Upper lobe of left lung (tissue), 6 donors: ENCODE results near the gene ANKRD13B. TPM values are rescaled to one million over a fixed set of nuclear protein-coding genes. Genes with fewer than 3 reads are reported as not detected.

Source experiments
- ATAC-seq, 2 donors: fragments of 200-7000 bp; cut with Tn5 transposase; one replicate each; pipeline ENCODE4 v1.9.1; 2022; ENCODE audit warnings: mild to moderate bottlenecking in 2 of 2, moderate library complexity in 2 of 2; ENCODE audit not compliant: low FRiP score in 2 of 2
- DNase-seq, 2 donors: peaks; one replicate each; pipeline ENCODE4 v3.0.0-alpha.2; 2019 to 2020
- H3K27ac ChIP-seq, 4 donors: fragments of 200-600 bp; sonication (generic); one replicate each; pipeline ENCODE4 v1.5.1; 2016 to 2019
- H3K27me3 ChIP-seq, 4 donors: fragments of 200-600 bp; sonication (generic); one replicate each; pipeline ENCODE4 v1.5.1; 2017 to 2019
- H3K36me3 ChIP-seq, 4 donors: fragments of 200-600 bp; sonication (generic); one replicate each; pipeline ENCODE4 v1.5.1; 2016 to 2019
- H3K4me1 ChIP-seq, 4 donors: fragments of 200-600 bp; sonication (generic); one replicate each; pipeline ENCODE4 v1.5.1; 2018 to 2019
- H3K4me3 ChIP-seq, 4 donors: fragments of 200-600 bp; sonication (generic); one replicate each; pipeline ENCODE4 v1.5.1; 2017 to 2019; ENCODE audit warnings: mild to moderate bottlenecking in 2 of 4, moderate library complexity in 1 of 4
- H3K9me3 ChIP-seq, 4 donors: fragments of 200-600 bp; sonication (generic); one replicate each; pipeline ENCODE4 v1.5.1; 2018 to 2019
- CTCF ChIP-seq, 6 experiments: fragments of 450-650 bp in 4 of 6; fragments of 200-600 bp in 2 of 6; sonication (generic) in 2 of 6; IDR thresholded peaks; one replicate each; pipeline ENCODE4 v1.5.1; 2016 to 2019; ENCODE audit warnings: antibody characterized with exemption in 6 of 6
- EP300 ChIP-seq, 4 donors: sonication (generic); formaldehyde crosslinking; IDR thresholded peaks; one replicate each; pipeline ENCODE4 v1.5.1; 2017; ENCODE audit warnings: antibody characterized with exemption in 4 of 4, control low read depth in 2 of 4
- POLR2A ChIP-seq, 4 donors: fragments of 450-650 bp; IDR thresholded peaks; one replicate each; pipeline ENCODE4 v1.5.1; 2016 to 2017; ENCODE audit warnings: antibody characterized with exemption in 4 of 4, mild to moderate bottlenecking in 2 of 4
- POLR2AphosphoS5 ChIP-seq, 2 donors: sonication (generic); formaldehyde crosslinking; IDR thresholded peaks; one replicate each; pipeline ENCODE4 v1.5.1; 2017; ENCODE audit warnings: antibody characterized with exemption in 2 of 2
- WGBS, 2 donors: methylation state at CpG; one replicate each; pipeline ENCODE4 v1.1.5; 2017 to 2018; 5-methylcytosine and 5-hydroxymethylcytosine counted together
- total RNA-seq, 6 donors: library from RNA; depleted of rRNA in 4 of 6; stranded (reverse); fragments of >200 nt in 4 of 6; gene quantifications; one replicate each; pipeline versions ENCODE4 v1.1.0 to v1.2.1, GENCODE V29; 2016 to 2021
- donor health status: DM: no; HTN: no; CAD: no; lungs with moderate emphysema.
- donor health status: DM: no; HTN: yes; CAD: no; lungs with severe emphysema.

Gene ANKRD13B
- total RNA-seq, 6 donors from 2014 or later: 1.5 to 24.1 (median 3.9) TPM

GRCh38 chr17:29607557-29608195, 14.7 kb downstream of the ANKRD13B start:
- TF ChIP-seq POLR2A (IDR thresholded peaks at IDR 0.05): no peak
- TF ChIP-seq POLR2AphosphoS5 (IDR thresholded peaks at IDR 0.05): no peak
- no peak for TF ChIP-seq CTCF (IDR thresholded peaks at IDR 0.05)
- TF ChIP-seq EP300 (IDR thresholded peaks at IDR 0.05): no peak
- no peaks in the 10 kb centered on the region for H3K9me3 ChIP-seq
- H3K36me3 ChIP-seq: no peaks in the 10 kb centered on the region
- H3K4me1 ChIP-seq: peaks cover 0 to 1% (median under 1%) of the 10 kb centered on the region in 4 donors
- DNase-seq (no peak), ATAC-seq (no peak)
- H3K4me3 ChIP-seq: no peak overlapping the region
- 91 to 95% methylated on average over 19 to 20 of the region's 29 CpGs for WGBS, 2 donors
- no peaks in the 10 kb centered on the region for H3K27me3 ChIP-seq
- H3K27ac ChIP-seq: no peak overlapping the region

GRCh38 chr17:29608986-29609385, 16.1 kb downstream of the ANKRD13B start:
- peaks cover 11 to 14% (median 14%) of the 10 kb centered on the region in 4 donors for H3K4me1 ChIP-seq
- ATAC-seq (no peak), DNase-seq (no peak)
- H3K36me3 ChIP-seq: no peaks in the 10 kb centered on the region
- peaks cover 0 to 3% (median 0%) of the 10 kb centered on the region in 4 donors for H3K27me3 ChIP-seq
- H3K27ac ChIP-seq: no peak overlapping the region
- TF ChIP-seq POLR2A (IDR thresholded peaks at IDR 0.05): no peak
- TF ChIP-seq CTCF (IDR thresholded peaks at IDR 0.05): no peak
- no peak for TF ChIP-seq EP300 (IDR thresholded peaks at IDR 0.05)
- TF ChIP-seq POLR2AphosphoS5 (IDR thresholded peaks at IDR 0.05): no peak
- H3K4me3 ChIP-seq: no peak overlapping the region
- H3K9me3 ChIP-seq: no peaks in the 10 kb centered on the region
- 87 to 88% methylated on average over 10 to 14 of the region's 15 CpGs for WGBS, 2 donors

DNA sequence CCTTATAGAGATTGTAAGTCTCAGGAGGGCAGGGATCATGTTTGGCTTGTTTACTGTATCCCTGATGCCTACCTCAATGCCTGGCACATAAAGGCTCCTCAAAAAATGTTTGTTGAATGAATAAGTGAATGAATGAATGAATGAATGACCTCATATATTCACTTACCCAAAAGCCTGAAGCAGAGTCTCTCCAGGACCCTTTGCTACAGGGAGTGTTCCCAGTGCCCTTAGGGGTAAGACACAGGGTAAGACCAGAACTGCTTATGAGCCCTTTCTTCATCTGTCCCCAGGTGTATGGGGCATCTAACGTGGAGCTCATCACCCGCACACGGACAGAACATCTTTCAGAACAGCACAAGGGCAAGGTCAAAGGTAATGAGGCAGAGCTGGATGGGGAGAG, 17.5 kb downstream of the ANKRD13B start:
- TF ChIP-seq EP300 (IDR thresholded peaks at IDR 0.05): no peak
- TF ChIP-seq POLR2A (IDR thresholded peaks at IDR 0.05): no peak
- no peak for TF ChIP-seq POLR2AphosphoS5 (IDR thresholded peaks at IDR 0.05)
- no peak for TF ChIP-seq CTCF (IDR thresholded peaks at IDR 0.05)

DNA sequence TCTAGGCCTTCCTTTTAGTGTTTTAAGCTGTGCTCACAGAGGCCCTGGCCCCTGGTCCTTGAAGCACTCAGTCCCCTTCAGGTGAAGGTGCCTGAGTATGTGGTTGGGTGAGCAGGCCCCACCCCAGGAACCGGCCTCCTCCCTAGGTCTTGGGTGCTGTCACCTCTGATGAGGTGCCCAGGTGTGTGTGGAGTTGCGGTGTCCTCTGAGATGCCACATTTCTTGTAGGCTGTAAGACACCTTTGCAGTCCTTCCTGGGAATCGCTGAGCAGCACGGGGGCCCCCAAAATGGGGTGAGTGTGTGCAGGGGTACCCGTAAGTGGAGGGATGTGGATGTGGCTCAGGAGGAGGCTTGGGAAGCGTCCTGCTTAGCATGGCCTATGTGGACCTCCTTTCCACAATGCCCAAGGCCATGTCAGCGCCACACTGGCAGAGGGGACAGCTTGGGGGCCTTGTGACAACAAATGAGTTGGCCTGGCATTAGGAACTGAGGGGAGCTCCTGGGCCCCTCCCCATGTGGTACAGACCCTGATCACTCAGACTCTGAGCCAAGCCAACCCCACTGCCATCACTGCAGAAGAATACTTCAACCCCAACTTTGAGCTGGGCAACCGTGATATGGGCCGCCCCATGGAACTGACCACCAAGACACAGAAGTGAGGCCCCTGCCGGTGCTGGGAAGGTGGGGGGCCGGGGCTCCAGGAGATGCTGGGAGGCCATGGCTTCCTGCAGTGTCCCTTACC, 18.6 kb downstream of the ANKRD13B start:
- Histone ChIP-seq H3K9me3 (no peaks in the 10 kb centered on the region), H3K27ac (no peak overlapping the region), H3K27me3 (peaks cover 0 to 6% (median 0%) of the 10 kb centered on the region in 4 donors), H3K4me3 (no peak overlapping the region), H3K36me3 (no peaks in the 10 kb centered on the region), H3K4me1 (peaks cover 35 to 40% (median 39%) of the 10 kb centered on the region in 4 donors)
- DNase-seq (no peak), ATAC-seq (no peak)
- TF ChIP-seq CTCF (IDR thresholded peaks at IDR 0.05) (no peak), EP300 (IDR thresholded peaks at IDR 0.05) (no peak)
- 97 to 99% methylated on average over 6 to 10 of the region's 11 CpGs for WGBS, 2 donors

More for the DNA sequence above, 17.5 kb downstream of the ANKRD13B start:
- no peaks in the 10 kb centered on the region for H3K9me3 ChIP-seq
- peaks cover 24 to 28% (median 28%) of the 10 kb centered on the region in 4 donors for H3K4me1 ChIP-seq
- no peaks in the 10 kb centered on the region for H3K36me3 ChIP-seq
- DNase-seq: no peak
- H3K4me3 ChIP-seq: no peak overlapping the region
- WGBS, 2 donors: 94 to 100% methylated on average over 1 to 3 of the region's 3 CpGs
- peaks cover 0 to 3% (median 0%) of the 10 kb centered on the region in 4 donors for H3K27me3 ChIP-seq
- ATAC-seq: no peak
- no peak overlapping the region for H3K27ac ChIP-seq
